AML-193 (cell line): ENCODE results near the gene CHPF2.
A peak's percentile ranks its signal among the peaks of the same experiment; 100 is the strongest.

Experiments
- DNase-seq, 2 experiments: peaks; one replicate each; lab custom pipeline; 2025; lab: John Stamatoyannopoulos, UW

CHPF2 gene

GRCh38 chr7:151206914-151207313 lies 25.4 kb upstream of the CHPF2 start:
- no peak for DNase-seq

GRCh38 chr7:151207315-151207714 lies 25.0 kb upstream of the CHPF2 start:
- DNase-seq: no peak

GRCh38 chr7:151207804-151208203 lies 24.5 kb upstream of the CHPF2 start:
- DNase-seq: no peak

GRCh38 chr7:151208253-151208862 lies 23.9 kb upstream of the CHPF2 start:
- DNase-seq: no peak

GRCh38 chr7:151209588-151209987 lies 22.7 kb upstream of the CHPF2 start:
- no peak for DNase-seq

GRCh38 chr7:151210087-151210854 lies 22.0 kb upstream of the CHPF2 start, which contains the start of gene H2BK1:
Gene H2BK1 (minus strand): TSS chr7:151210488. CDS start chr7:151210318, 170 bp downstream.
- DNase-seq: no peak

- no peak for DNase-seq
Measured at GRCh38 chr7:151211155-151211772, 21.0 kb upstream of the CHPF2 start.

- no peak for DNase-seq
Measured at GRCh38 chr7:151212626-151213025, 19.7 kb upstream of the CHPF2 start.

- no peak for DNase-seq
Measured at GRCh38 chr7:151213826-151214225, 18.5 kb upstream of the CHPF2 start.

- DNase-seq: no peak
Measured at GRCh38 chr7:151215396-151215795, 16.9 kb upstream of the CHPF2 start.

GRCh38 chr7:151218170-151218569 lies 14.1 kb upstream of the CHPF2 start:
- no peak for DNase-seq

- no peak for DNase-seq
Measured at GRCh38 chr7:151223728-151224127, 8.6 kb upstream of the CHPF2 start.

GRCh38 chr7:151225948-151226510 lies 6.3 kb upstream of the CHPF2 start:
- peak; percentile 31 to 32 for DNase-seq

GRCh38 chr7:151226560-151226874 lies 5.8 kb upstream of the CHPF2 start:
- no peak for DNase-seq

GRCh38 chr7:151226875-151227782 lies 5.2 kb upstream of the CHPF2 start, which contains the start of gene ABCF2:
Gene ABCF2 (minus strand): TSS chr7:151227205. CDS start chr7:151226458, 747 bp downstream.
- DNase-seq: peak; percentile 88 to 89

- DNase-seq: no peak
Measured at GRCh38 chr7:151228024-151228866, 4.0 kb upstream of the CHPF2 start.

- DNase-seq: no peak
Measured at GRCh38 chr7:151229249-151229648, 3.0 kb upstream of the CHPF2 start.

- DNase-seq: no peak
Measured at GRCh38 chr7:151231080-151231479, 1.2 kb upstream of the CHPF2 start.

GRCh38 chr7:151232917-151233701 lies 826 bp downstream of the CHPF2 start:
- peak; percentile 51 to 57 for DNase-seq

GRCh38 chr7:151233804-151234203 lies 1.5 kb downstream of the CHPF2 start:
- no peak for DNase-seq
